Upper lobe of right lung (tissue), 1 donor: ENCODE measurements around the gene FAM120AOS. TPM values are rescaled to one million over a fixed set of nuclear protein-coding genes. Genes with fewer than 3 reads are reported as not detected.
A peak's percentile ranks its signal among the peaks of the same experiment; 100 is the strongest.

Source experiments
- ATAC-seq: fragments of 200-7000 bp; cut with Tn5 transposase; one replicate; pipeline ENCODE4 v1.9.1; 2020; ENCODE audit warnings: mild to moderate bottlenecking, moderate library complexity
- DNase-seq: peaks from one replicate; pipeline ENCODE4 v3.0.0-alpha.2; 2020
- H3K27ac ChIP-seq: fragments of 200-600 bp; one replicate; pipeline ENCODE4 v1.8.0; 2022
- H3K27me3 ChIP-seq: fragments of 200-600 bp; one replicate; pipeline ENCODE4 v1.8.0; 2022; ENCODE audit warnings: mild to moderate bottlenecking
- H3K36me3 ChIP-seq: fragments of 200-600 bp; one replicate; pipeline ENCODE4 v1.8.0; 2022
- H3K4me1 ChIP-seq: fragments of 200-600 bp; one replicate; pipeline ENCODE4 v1.8.0; 2022
- H3K4me3 ChIP-seq: fragments of 200-600 bp; one replicate; pipeline ENCODE4 v1.8.0; 2022; ENCODE audit warnings: mild to moderate bottlenecking
- H3K9me3 ChIP-seq: fragments of 200-600 bp; one replicate; pipeline ENCODE4 v1.8.0; 2022
- CTCF ChIP-seq: fragments of 200-600 bp; IDR thresholded peaks from one replicate; pipeline ENCODE4 v1.8.0; 2022; ENCODE audit warnings: antibody characterized with exemption
- intact Hi-C: fragments of 100-400 bp; cut with DNase I; formaldehyde crosslinking; loops from one replicate; pipeline ENCODE4 v1.11.0; 2022
- total RNA-seq: library from RNA; stranded (reverse); fragmentation: NEBNext Ultra II Directional; extraction: Animal tissue kit (Norgen Biotek cat#: 25700); gene quantifications from one replicate; pipeline ENCODE4 v1.2.1, GENCODE V29; 2021
- donor health status: DM: no; HTN: yes; CAD: no; lungs with severe emphysema.

FAM120AOS gene
- total RNA-seq, 1 donor from 2014 or later = 46.0 TPM

GRCh38 chr9:93432964-93433363, 20.4 kb downstream of the FAM120AOS start:
- no peak for DNase-seq
- Histone ChIP-seq H3K27me3 (no peaks in the 10 kb centered on the region), H3K36me3 (no peaks in the 10 kb centered on the region), H3K4me1 (no peaks in the 10 kb centered on the region), H3K9me3 (no peaks in the 10 kb centered on the region), H3K4me3 (no peak overlapping the region), H3K27ac (no peak overlapping the region)
- no peak for ATAC-seq
- intact Hi-C loops = no loop called here
- no peak for TF ChIP-seq CTCF

GRCh38 chr9:93431539-93432105, 21.8 kb downstream of the FAM120AOS start:
- H3K4me3 ChIP-seq = no peak overlapping the region
- intact Hi-C loops = no loop called here
- no peaks in the 10 kb centered on the region for H3K9me3 ChIP-seq
- no peaks in the 10 kb centered on the region for H3K4me1 ChIP-seq
- DNase-seq (no peak), ATAC-seq (peak; percentile 62)
- H3K27me3 ChIP-seq = no peaks in the 10 kb centered on the region
- no peaks in the 10 kb centered on the region for H3K36me3 ChIP-seq
- H3K27ac ChIP-seq = no peak overlapping the region
- TF ChIP-seq CTCF = no peak

GRCh38 chr9:93427655-93428379, 25.6 kb downstream of the FAM120AOS start:
- Histone ChIP-seq H3K4me1 (no peaks in the 10 kb centered on the region), H3K4me3 (no peak overlapping the region), H3K27me3 (no peaks in the 10 kb centered on the region), H3K27ac (no peak overlapping the region), H3K9me3 (no peaks in the 10 kb centered on the region), H3K36me3 (no peaks in the 10 kb centered on the region)
- peak; percentile 23 for TF ChIP-seq CTCF
- no peak for DNase-seq
- intact Hi-C loops = no loop called here
- ATAC-seq = peak; percentile 61

DNA sequence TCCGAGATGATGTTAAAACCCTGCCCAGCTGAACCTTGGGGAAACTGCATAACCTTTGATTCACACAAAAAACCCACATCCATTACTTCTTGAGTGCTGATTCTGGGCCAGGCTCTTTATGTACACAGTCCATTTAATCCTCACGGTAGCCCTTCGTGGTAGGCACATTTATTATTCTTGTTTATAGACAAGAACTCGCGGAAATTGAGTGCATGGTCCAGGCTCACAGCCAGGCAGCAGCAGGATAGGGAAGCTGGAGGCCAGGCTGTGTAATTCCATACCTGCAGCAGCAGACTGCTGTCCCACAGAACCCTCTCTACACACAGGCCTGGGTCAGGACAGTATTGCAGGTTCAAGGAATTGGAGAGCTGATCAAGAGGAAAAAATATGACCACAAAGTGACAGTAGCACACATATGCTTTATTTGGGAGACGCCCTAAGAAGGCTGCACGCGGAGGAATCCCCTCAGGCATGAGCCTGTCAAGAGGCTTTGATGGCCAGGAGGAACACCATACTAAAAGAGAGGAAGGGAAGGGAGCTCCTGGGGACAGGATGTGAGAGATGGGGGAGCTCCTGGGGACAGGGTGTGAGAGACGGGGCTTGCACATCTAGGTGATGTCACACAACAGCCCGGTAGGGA, 30.3 kb downstream of the FAM120AOS start:
- H3K27ac ChIP-seq = no peak overlapping the region
- no peak for TF ChIP-seq CTCF
- ATAC-seq = peak; percentile 31
- H3K4me3 ChIP-seq = no peak overlapping the region
- intact Hi-C loops = no loop called here
- peaks cover 4% of the 10 kb centered on the region for H3K9me3 ChIP-seq
- no peaks in the 10 kb centered on the region for H3K4me1 ChIP-seq
- no peaks in the 10 kb centered on the region for H3K27me3 ChIP-seq
- no peak for DNase-seq
- H3K36me3 ChIP-seq = no peaks in the 10 kb centered on the region

GRCh38 chr9:93419023-93419422, 34.4 kb downstream of the FAM120AOS start:
- intact Hi-C loops = loop anchor here (10.0 kb wide), 1 partner anchor 426 kb away; no protein-coding TSS in a partner anchor
- H3K36me3 ChIP-seq = no peaks in the 10 kb centered on the region
- no peak for TF ChIP-seq CTCF

More at GRCh38 chr9:93419023-93419422, 34.4 kb downstream of the FAM120AOS start:
- H3K27ac ChIP-seq = no peak overlapping the region
- H3K27me3 ChIP-seq = no peaks in the 10 kb centered on the region
- ATAC-seq (no peak), DNase-seq (no peak)
- no peak overlapping the region for H3K4me3 ChIP-seq
- H3K9me3 ChIP-seq = peaks cover 4% of the 10 kb centered on the region
- no peaks in the 10 kb centered on the region for H3K4me1 ChIP-seq
